Measurements from ENCODE around the gene FBXL13. TPM values are rescaled to one million over a fixed set of nuclear protein-coding genes. Genes with fewer than 3 reads are reported as not detected.
"Not testable (repeated sequence)": the region's sequence is repeated elsewhere in the genome, so short reads cannot be mapped to it uniquely, and the experiment has no call there.

Gene FBXL13
- total RNA-seq, 1 donor from 2014 or later: 0.51 TPM

DNA sequence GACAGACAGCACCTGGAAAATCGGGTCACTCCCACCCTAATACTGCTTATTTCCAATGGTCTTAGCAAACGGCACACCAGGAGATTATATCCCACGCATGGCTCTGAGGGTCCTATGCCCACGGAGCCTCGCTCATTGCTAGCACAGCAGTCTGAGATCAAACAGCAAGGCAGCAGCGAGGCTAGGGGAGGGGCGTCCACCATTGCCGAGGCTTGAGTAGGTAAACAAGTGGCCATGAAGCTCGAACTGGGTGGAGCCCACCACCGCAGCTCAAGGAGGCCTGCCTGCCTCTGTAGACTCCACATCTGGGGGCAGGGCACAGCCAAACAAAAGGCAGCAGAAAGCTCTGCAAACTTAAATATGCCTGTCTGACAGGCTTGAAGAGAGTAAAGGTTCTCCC, 293.7 kb downstream of the FBXL13 start:
- ATAC-seq (ENCODE audit: poor library complexity); intact Hi-C loops (cut with DNase I); DNase-seq: not testable (repeated sequence)

- intact Hi-C loops (cut with DNase I); DNase-seq; ATAC-seq (ENCODE audit: poor library complexity): not testable (repeated sequence)
Measured at GRCh38 chr7:102778663-102779062, 295.9 kb downstream of the FBXL13 start.

GRCh38 chr7:102776217-102776616, 298.4 kb downstream of the FBXL13 start:
- intact Hi-C loops (cut with DNase I); ATAC-seq (ENCODE audit: poor library complexity); DNase-seq: not testable (repeated sequence)

GRCh38 chr7:102770467-102770866, 304.1 kb downstream of the FBXL13 start:
- DNase-seq; intact Hi-C loops (cut with DNase I); ATAC-seq (ENCODE audit: poor library complexity): not testable (repeated sequence)

- DNase-seq; ATAC-seq (ENCODE audit: poor library complexity); intact Hi-C loops (cut with DNase I): not testable (repeated sequence)
Measured at GRCh38 chr7:102769657-102770192, 304.9 kb downstream of the FBXL13 start.

GRCh38 chr7:102763295-102763905, 311.2 kb downstream of the FBXL13 start:
- DNase-seq; intact Hi-C loops (cut with DNase I): not testable (repeated sequence)
- peak; percentile 62 for ATAC-seq (ENCODE audit: poor library complexity)

Other genes starting within 250 kb of the FBXL13 start
- 1.0 TPM for gene LRRC17, start 161.8 kb downstream of the FBXL13 start, total RNA-seq
- gene ARMC10, start 344 bp upstream of the FBXL13 start, total RNA-seq: 18.6 TPM
- 10.8 TPM for gene NAPEPLD, start 74.3 kb upstream of the FBXL13 start, total RNA-seq
- 73.7 TPM for gene PMPCB, start 222.6 kb upstream of the FBXL13 start, total RNA-seq

Measured in Right ventricle myocardium superior (tissue), 1 donor.